Measurements from ENCODE around the gene AK1.
A peak's percentile ranks its signal among the peaks of the same experiment; 100 is the strongest.

AK1 gene

DNA sequence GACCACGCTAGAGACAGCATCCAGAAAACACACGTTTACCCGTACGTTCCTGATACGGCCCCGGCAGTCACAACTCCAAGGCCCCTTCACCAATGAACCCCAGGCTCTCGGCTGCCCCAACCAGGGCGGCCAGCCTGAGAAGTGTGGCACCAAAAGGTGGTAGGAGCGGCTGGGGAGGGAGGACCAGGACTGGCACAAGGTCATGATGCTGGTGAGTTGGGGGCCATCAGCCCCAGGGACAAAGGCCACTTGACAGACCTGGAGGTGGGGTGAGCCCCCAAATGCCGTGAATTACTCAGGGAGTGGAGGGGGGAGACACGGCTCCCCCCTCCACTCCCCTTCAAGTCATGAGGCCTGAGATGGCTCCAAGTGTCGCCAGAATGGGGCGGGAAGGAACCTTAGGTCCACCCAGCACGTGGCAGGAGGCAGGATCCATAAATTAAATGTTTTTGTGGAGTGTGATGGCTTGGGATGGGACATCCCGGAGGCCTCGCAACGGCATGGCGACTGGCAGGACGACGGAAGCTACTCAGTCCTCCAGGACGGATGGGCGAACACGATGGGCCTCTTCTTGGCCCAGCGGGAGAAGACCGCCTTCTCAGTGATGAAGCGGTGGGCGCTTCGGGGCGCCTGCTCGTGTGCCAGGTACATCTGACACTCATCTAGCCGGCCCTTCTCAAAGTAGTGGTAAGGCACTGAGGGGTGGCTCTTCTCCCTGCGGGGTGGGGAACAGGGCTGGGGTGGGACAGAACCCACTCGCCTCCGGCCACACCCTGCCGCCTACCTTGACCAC is 30.6 kb upstream of the AK1 start:
- DNase-seq = no peak

DNA sequence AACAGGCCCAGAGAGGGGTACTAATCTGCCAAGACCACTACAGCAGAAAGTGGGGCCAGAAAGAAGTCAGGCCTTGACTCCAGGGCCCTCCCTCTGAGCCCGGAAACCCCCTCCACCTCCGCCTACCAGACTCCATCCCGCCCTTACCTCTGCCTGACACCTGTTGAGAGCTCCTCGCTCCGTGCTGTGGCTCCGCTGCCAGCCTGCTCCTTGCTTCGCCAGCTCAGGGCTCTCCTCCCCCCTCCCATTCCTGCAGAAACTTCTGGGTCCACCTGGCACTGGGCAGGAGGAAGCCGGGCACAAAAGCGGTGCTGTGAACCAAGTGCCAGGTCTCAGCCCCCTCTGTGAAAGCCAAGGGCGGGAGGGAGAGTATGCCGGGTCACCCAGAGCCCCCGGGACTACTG is 28.3 kb upstream of the AK1 start:
- no peak for DNase-seq

DNA sequence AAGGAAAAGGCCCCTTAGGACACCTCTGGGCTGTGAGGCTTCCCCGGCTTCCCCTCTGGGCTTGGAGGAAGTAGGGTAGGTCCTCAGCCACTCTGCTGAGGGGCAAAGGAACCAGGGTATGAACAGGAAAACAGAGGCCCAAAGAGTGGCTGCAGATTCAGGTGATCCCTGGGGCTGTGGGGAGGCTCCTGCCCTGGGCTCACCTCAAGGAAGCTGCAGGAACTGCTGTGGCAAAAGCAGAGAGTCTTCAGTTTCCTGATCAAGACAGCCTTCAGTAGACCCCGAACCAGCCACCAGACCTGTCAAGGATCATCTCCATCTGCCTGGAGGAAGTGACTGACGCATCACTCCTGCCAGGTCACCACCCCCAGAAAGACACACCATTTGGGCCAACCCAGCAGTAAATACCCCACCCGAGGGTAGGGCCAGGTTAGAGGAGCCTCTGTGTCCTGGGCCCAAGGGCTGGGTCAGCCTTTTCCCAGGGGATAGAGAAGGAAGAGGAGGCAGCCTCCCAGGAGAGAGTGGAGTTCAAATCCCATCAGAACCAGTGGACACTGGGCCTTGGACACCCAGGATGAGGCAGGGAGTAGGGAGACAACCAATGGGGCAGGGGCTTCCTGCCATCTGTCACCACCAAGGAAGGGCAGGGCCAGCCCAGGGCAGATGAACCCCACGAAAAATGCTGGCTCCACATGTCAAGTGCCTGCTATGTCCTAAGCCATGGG is 27.7 kb upstream of the AK1 start:
- no peak for DNase-seq

DNA sequence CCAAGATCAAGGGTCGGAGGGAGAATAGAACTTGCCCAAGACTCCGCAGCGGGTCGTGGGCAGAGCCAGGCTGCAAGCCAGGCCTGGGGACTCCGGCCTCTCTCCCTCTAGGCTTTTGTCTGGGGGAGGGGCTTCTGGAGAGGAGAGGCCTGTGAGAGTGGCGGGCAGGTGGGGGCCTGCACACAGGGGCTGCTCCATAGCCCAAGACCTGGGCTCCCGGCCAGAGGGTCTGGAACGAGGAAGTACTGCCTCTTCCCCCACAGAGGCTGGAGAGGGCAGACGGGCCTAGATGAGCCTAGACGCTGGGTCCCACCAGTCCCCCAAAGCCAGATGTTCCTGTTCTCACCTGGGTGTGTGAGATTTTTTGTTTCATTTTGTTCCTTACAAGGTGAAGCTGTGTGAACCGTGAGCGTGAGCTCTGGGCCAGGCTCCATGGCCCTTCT is 27.1 kb upstream of the AK1 start:
- DNase-seq = peak; percentile 72

DNA sequence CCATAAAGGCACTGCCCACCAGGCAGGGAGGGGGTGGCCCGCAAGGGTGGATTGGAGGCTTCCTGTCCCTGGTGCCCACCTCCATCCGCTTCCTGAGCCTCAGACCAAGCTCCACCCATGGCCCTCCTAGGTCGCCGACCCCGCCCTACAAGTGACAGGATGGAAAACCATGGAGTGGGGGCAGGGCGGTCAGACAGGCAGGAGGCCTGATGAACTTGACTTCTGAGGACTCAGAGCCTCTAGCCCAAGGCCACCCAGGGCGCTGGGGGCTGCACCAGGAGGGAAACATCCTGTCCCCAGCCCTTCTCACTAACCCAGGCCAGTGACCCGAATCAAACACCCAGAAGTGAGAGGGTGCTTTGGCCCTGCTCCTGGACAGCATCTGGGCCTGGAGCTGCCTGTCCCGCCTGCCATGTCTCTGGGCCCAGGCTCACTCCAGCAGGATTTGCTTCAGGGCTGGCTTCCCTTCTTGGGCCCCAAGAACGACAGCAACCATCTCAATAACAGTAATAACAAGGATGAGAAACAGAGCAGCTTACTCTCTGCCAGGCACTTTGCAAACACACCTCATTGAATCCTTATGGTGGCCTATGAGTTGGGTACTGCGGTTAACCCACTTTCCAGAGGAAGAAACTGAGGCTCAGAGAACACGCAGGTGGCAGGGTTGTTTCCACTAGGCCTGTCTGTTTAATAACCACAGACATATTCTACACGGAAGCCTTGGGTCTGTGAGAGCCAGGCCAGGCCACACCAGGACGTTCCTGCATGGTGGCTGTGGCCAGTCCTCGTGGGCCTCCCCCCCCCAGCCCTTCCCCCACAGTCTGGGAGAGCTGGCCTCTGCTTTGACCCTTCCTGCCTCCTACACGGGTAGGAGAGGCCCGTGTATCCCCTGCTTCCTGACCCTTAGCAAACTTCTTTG is 26.3 kb upstream of the AK1 start:
- DNase-seq = no peak

DNA sequence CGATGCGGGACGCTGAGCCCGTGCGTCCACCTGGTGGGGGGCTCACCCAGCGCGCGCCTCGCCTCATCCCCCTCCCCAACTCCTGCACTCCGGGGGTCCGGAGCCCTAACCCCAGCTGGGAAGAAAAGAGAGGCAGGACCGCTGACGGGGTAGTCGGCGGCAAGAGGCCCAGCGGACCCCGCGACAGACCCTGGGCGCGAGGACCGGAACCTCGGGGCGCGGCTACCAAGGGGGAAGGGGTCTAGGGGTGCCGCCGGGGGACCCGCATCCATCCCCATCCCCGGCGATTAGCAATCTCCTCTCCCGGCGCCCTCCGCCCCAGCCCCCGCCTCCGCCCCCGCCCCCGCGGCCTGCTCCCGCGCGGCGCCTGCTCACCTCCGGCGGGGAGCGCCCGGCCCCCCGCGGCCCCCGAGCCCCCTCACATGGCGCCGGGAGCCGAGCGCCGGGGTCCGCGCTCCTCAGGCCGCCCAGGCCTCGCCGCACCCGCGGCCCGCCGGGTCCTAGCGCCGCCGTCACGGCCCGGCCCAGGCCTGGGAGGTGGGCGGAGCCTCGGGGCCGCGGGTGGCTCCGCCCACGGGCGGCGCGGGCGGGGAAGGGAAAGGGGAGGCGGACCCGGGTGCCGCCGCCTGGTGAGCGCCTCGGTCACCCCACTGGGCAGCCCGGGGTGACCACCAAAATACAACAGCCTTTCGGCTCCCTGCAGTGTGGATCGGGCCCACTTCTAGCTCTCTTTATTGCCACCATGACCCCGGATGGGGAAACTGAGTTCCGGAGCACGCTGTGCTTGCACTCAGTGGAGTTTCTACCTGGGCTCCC is 21.9 kb upstream of the AK1 start, which contains the start of gene ST6GALNAC6:
ST6GALNAC6 (minus strand) TSS at position 476 of the 816 bp plus-strand sequence. CDS start 1,622 bp downstream, outside the sequence.
- DNase-seq = peak; percentile 46

DNA sequence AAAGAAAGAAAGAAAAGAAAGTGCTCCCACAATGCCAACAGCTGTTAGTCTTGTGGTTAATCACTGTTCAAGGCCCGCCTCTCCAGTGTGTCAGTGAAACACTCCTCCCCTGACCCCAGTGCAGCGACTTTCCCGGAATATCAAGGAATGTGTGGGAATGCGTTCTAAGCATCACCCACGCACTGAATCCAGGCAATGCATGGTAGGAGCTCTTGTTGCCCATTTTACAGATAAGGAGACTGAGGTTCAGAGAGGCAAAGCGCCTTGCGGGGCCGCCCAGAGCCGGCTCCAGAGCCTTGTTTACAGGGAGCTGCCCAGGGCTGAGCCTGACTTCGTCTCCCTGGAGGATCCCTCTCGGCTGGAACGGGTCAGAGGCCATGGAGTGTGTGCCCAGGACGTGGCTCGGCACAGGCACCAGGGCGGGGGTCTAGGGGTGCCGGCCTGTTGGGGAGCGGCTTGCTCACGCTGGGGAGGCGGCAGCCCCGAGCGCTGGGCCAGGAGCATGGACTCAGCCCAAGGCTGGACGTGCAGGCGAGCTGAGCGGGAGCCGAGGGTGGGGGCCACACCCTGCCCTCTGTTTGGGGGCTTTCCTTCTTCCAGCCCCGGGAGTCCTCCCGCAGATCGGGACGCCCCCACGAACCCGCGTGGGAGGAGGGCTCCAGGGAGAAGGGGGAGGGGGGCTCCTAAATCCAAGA is 21.1 kb upstream of the AK1 start:
- no peak for DNase-seq

DNA sequence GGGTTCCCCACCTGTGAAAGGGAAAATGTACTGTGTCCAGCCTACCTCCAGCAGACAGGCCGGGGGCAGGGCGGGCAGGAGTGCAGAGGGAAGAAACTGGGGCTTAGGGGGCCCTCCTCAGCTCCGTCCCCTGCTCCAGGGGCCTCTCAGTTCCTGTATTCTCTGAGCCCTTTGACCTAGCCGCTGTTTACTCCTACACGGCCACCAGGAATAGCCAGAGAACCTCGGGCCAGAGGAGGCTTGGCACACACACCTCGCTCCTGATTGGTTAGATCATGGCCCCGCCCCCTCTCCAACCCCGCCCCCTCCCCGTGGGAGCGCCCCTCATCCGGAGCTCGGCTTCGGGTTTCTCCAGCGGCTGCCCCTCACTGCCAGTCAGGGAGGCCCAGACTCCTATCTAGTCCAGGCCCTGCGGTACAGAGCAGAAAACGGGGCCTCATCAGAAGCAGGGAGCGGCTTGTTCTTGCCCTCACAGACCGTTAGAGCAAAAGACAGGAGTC is 19.8 kb upstream of the AK1 start:
- DNase-seq = no peak

DNA sequence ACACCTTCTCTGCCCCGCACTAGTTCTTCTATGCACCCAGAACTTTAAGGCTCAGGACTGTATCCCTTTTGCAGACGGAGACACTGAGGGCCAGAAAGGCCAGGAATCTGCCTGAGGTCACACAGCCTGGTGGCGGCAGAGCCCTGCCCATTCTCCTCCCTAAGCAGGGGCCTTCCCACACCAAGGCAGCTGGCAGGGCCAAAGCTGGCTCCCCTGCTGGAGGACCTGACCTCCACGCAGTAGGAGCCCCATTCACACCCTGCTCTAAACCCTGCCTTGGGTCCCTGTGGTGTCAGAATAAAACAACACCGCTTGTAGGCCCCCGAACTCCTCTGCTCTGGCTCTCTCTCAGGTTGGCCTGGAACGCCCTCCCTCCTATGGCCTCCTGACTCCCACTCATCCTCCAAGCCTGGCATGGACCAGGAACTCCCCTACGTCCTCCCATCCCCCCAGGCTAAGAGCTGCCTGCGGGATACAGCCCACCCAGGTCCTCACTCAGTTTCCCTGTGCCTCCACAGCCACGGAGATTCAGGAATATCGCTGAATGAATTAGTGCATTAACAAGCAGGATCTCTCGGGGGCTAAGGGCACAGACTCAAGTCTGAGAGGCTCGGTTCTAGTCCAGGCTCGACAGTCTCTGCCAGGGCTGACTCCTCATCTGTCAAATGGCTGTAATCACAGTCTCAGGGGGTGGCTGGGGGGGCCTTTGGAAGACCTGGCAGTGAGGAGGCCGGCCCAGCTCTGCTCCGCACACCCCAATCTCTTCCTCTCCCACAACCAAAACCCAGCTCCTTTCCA is 19.1 kb upstream of the AK1 start:
- DNase-seq = no peak

DNA sequence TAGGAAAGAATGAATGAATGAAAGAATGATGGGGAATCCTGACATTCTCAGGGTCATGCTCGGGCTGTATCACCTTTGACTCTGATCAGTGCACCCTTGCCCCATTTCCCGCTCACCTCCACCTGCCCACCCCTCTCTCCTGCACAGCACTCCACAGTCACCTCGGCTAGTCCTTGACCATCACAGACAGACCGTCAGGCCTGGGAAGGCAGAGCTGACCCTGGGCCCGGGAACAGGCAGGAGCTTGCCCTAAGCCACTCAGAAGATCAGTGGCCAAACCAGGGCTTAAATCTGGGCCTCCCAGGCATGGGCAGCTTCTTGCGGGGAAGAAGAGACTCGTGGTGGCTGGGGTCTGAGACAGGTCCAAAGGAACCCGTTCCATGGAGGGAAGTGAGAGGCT is 18.3 kb upstream of the AK1 start:
- no peak for DNase-seq

DNA sequence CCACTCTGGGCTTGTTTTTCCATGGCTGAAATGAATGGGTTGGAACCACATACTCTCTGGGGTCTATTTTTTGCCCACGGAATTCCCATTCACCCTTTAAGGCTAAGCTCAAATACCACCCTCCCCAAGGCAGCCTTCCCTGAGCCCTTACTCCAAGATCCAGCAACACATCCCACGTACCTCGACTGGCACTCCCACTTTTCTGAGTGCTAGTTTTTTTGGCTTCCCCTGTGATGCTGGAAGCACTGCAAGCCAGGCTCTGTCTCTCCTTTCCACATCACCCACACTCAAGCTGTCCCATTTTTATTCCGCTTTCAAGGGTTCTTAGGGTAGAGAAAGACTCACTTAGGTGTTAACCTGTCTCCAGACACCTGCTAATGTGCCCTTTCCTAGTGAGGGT is 15.9 kb upstream of the AK1 start:
- DNase-seq = no peak

DNA sequence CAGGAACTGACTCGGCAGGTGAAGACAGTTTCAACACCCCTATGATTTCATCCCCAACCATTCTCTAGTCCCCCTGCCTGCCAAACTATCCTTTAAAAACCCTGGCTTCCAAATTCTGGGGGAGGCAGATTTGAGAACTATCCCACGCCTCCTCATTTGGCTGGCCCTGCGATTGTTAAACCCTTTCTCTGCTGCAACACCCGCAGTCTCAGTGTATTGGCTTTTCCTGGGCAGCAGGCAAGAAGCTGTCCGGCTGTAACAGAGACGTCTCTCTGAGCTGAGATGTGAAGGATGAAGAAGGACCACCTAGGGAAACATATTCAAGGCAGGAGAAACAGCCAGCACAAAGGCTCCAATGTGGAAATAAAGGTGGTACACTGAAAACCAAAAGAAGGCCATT is 15.4 kb upstream of the AK1 start:
- DNase-seq = no peak

DNA sequence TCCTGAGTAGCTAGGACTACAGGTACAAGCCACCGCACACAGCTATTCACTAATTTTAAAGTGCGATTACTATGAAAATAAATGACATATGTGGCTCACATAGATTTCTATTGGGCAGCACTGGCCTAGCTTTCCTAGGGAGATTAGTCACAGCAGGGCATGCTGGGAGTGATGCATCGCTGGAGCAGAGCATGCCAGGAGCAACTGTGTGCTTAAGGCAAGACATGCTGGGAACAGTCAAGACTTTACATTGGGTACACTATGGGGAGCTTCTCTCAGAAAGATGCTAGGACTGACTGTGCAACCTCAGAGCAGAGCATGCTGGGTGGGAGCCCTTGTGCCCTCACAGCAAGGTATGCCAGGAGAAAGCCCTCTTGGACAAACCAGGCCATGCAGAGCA is 12.6 kb upstream of the AK1 start:
- DNase-seq = no peak

DNA sequence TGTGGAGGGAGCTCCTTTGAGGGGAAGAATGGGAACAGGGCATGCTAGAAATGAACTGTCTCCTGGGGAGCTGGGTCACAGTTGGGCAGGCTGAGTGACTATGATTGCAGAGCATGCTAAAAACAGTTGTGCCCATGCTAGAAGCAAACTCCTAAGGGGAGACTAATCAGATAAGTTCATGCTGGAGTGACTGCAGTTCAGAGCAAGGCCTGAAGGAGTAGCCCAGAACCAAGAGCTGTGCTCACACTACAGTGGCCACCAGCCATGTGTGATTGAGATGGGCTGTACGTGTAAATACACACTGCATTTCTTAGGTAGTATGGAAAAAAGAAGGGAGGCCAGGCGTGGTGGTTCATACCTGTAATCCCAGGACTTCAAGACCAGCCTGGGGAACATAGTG is 10.3 kb upstream of the AK1 start:
- DNase-seq = no peak

DNA sequence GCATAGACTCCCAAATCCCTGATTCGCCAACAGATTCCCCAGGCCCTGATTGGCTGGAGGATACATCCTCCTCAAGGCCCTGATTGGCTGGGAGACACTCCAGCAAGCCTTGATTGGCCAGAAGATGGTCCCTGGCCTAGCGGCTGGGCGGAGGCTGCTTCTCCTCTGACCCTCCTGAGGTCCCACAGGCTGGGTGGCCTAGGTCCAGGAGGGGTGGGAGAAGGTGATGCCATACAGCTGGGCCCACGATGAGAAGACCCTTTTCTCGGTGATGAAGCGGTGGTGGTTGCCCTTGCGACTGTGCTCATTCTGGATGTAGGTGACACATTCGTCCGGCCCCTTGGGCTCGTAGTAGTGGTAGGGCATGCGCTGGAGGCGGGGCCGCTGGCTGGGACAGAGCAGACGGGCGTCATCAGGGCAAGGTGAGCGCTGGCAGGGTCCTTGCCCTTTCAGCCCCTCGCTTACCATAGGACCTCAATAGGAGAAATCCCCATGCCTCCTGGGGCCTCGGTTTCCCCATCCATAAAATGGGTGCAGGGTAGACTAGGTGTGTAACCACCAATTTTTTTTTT is 9.0 kb upstream of the AK1 start:
- no peak for DNase-seq

DNA sequence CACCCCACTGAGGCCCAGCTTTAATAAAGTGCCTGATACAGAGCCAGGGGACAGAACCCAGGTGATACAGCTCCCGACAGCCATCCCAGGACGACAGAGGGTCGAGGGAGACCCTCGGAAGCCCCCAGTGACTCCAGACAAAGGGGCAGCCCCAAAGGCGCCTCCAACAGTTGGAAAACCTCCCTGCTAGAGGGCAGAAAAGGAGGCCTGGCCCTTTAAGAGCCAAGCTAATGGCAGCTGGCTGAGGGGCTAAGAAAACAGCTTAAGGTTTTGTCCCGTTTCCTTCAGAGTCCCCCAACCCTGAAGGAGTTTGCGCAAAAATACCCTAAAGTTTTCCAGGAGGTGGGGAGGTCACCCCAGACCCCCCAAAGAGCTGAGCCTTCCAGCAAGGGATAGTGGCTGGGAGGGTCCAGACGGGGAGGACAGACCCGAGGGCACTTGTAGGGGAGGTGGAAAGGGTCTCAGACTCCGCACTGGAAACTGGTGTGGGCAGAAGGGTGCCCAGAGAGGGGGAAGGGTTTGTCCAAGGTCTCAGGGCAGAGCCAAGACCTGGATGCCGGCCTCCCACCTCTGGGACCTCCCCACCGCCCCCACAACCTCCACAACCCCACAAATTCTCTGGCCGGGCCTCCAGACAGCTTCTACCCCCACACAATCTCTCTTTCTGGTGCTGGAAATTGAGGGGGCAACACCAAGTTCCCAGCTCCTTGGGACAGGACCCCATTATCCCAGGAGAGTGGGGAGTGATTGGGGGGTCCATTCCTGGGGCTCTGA is 8.2 kb upstream of the AK1 start:
- no peak for DNase-seq

DNA sequence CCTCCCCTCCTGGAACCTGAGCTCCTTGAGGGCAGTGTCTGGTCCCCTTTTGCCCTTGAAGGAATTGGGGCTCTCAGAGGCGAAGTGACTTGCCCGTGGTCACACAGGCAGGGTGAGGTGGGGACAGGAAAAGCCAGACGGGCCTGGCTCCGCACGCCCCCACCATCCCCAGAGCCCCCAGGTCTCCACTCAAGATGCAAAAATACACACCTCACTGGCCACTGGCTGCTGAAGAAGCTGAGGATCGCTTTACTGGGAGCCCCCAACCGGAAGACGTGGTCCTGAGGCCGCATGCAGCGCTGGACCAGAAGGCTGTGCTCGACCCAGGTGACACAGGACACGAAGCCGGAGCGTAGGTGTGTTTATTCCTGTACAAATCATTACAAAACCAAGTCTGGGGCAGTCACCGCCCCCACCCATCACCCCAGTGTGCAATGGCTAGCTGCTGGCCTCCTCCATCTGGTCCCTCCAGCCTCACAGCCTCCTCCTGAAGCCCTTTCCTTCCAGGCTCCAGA is 7.6 kb upstream of the AK1 start:
- DNase-seq = no peak

DNA sequence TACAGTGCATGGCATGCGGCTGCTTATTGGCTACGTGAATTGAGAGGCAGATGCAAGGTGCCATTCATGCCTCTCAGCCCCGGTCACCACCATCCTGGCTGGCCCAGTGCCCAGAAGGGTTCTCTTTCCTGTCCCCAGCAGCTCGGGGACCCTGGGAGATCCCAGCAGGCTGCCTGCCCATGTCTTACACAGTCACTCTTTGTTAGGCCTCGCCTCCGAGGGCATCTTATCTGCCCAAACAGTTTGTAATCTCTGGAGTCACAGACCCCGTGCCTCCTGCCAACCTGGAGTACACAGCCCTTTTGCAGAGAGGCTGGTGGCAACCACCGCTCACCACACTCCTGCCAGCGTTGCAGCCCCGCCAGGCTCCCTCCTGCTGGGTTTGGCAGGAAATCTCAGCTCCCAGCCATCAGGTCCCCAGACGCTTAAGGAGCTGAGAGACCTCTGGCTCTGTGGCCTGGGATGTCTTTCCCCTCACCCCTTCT is 7.0 kb upstream of the AK1 start:
- peak; percentile 69 for DNase-seq

DNA sequence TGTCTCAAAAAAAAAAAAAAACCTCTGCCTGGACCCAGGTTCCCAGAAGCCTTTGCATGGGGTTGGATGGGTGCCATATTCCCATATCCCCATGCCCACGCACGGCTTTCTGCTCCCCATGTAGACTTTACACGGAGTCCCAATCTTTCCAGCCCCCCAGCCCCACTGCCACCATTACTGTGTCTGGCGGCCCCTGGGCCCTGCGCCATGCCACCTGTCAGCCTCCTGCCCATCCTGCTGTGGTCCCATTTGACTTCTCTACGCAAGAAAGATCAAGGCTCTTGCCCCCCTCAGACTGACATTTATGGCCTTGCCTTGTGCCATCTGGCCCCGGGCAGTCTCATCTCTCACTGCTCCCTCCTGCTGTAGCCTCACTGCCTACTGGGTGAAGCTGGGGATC is 6.5 kb upstream of the AK1 start:
- no peak for DNase-seq

Measured in NCI-H1105 treated with DMSO at 0.1 percent for 48 hours (cell line).